ENCODE data around the gene RANBP17.

GRCh38 chr5:171314728-171315385 lies 453.0 kb downstream of the RANBP17 start:
- TF ChIP-seq CTCF (IDR thresholded peaks at IDR 0.05) (no peak), POLR2A (IDR thresholded peaks at IDR 0.05) (no peak)
